ENCODE measurements around the gene ZNF850. TPM values are rescaled to one million over a fixed set of nuclear protein-coding genes. Genes with fewer than 3 reads are reported as not detected.
A peak's percentile ranks its signal among the peaks of the same experiment; 100 is the strongest.
"Not testable (repeated sequence)": the region's sequence is repeated elsewhere in the genome, so short reads cannot be mapped to it uniquely, and the experiment has no call there.

The ZNF850 gene
- total RNA-seq, 2 donors from 2014 or later, result 28.1 to 30.7 TPM

- H3K36me3 ChIP-seq (ENCODE audit: control insufficient read depth, insufficient read depth, low read length), result peaks cover 15% of the 10 kb centered on the region
- Mint-ChIP-seq H3K27ac (no peak overlapping the region), H3K36me3 (ENCODE audit: low read depth) (peaks cover 28% of the 10 kb centered on the region), H3K4me1 (no peaks in the 10 kb centered on the region), H3K4me3 (peak overlapping the region; percentile 75), H3K27me3 (ENCODE audit: insufficient read depth) (peaks cover 6% of the 10 kb centered on the region), H3K9me3 (peaks cover 81% of the 10 kb centered on the region)
- peaks cover 57% of the 10 kb centered on the region for H3K9me3 ChIP-seq (ENCODE audit: control insufficient read depth, low read length)
- no peak for DNase-seq
- no peak overlapping the region for H3K9ac ChIP-seq (ENCODE audit: extremely low read depth, low read length, poor library complexity, severe bottlenecking)
- H3K4me3 ChIP-seq (ENCODE audit: low read length), result peak overlapping the region; percentile 89
- TF ChIP-seq CTCF (conservative IDR thresholded peaks at IDR 0.05), result no peak
- no peaks in the 10 kb centered on the region for H3K27me3 ChIP-seq (ENCODE audit: control insufficient read depth, insufficient read depth, low read length, poor library complexity, severe bottlenecking)
- H3K27ac ChIP-seq (ENCODE audit: low read depth, low read length), result no peak overlapping the region
- no peaks in the 10 kb centered on the region for H3K4me1 ChIP-seq (ENCODE audit: control insufficient read depth, insufficient read depth, low read length)
- WGBS, 2 experiments (ENCODE audit: insufficient coverage in 1 of 2, insufficient read length in 1 of 2), result 95 to 97% methylated on average over 16 to 19 of the region's 19 CpGs
These were observed 24.0 kb upstream of the ZNF850 start for GRCh38 chr19:36796714-36796992.

- 82% methylated on average over 20 to 29 of the region's 34 CpGs for WGBS, 2 experiments (ENCODE audit: insufficient coverage in 1 of 2, insufficient read length in 1 of 2)
- H3K4me1 Mint-ChIP-seq; H3K27ac ChIP-seq (ENCODE audit: low read depth, low read length); H3K27ac Mint-ChIP-seq; H3K36me3 Mint-ChIP-seq (ENCODE audit: low read depth); DNase-seq; H3K27me3 Mint-ChIP-seq (ENCODE audit: insufficient read depth); H3K4me1 ChIP-seq (ENCODE audit: control insufficient read depth, insufficient read depth, low read length); H3K36me3 ChIP-seq (ENCODE audit: control insufficient read depth, insufficient read depth, low read length); H3K9ac ChIP-seq (ENCODE audit: extremely low read depth, low read length, poor library complexity, severe bottlenecking); H3K4me3 ChIP-seq (ENCODE audit: low read length); H3K27me3 ChIP-seq (ENCODE audit: control insufficient read depth, insufficient read depth, low read length, poor library complexity, severe bottlenecking): not testable (repeated sequence)
- Mint-ChIP-seq H3K4me3 (peak overlapping the region; percentile 53), H3K9me3 (peaks cover 72% of the 10 kb centered on the region)
- peaks cover 25% of the 10 kb centered on the region for H3K9me3 ChIP-seq (ENCODE audit: control insufficient read depth, low read length)
- TF ChIP-seq CTCF (conservative IDR thresholded peaks at IDR 0.05), result peak; percentile 40
These were observed 19.0 kb upstream of the ZNF850 start for GRCh38 chr19:36791420-36792141.

GRCh38 chr19:36775768-36776167 lies 3.2 kb upstream of the ZNF850 start:
- no peak overlapping the region for H3K9ac ChIP-seq (ENCODE audit: extremely low read depth, low read length, poor library complexity, severe bottlenecking)
- Mint-ChIP-seq H3K9me3 (peaks cover 53% of the 10 kb centered on the region), H3K27me3 (ENCODE audit: insufficient read depth) (no peaks in the 10 kb centered on the region), H3K4me3 (peak overlapping the region; percentile 17), H3K4me1 (peaks cover 8% of the 10 kb centered on the region), H3K27ac (no peak overlapping the region), H3K36me3 (ENCODE audit: low read depth) (peaks cover 38% of the 10 kb centered on the region)
- H3K27me3 ChIP-seq (ENCODE audit: control insufficient read depth, insufficient read depth, low read length, poor library complexity, severe bottlenecking), result no peaks in the 10 kb centered on the region
- H3K36me3 ChIP-seq (ENCODE audit: control insufficient read depth, insufficient read depth, low read length), result peaks cover 3% of the 10 kb centered on the region
- H3K4me3 ChIP-seq (ENCODE audit: low read length), result no peak overlapping the region
- WGBS, 2 experiments (ENCODE audit: insufficient coverage in 1 of 2, insufficient read length in 1 of 2), result 96 to 97% methylated on average over 17 to 38 of the region's 38 CpGs
- no peak for DNase-seq
- no peak overlapping the region for H3K27ac ChIP-seq (ENCODE audit: low read depth, low read length)
- peaks cover 25% of the 10 kb centered on the region for H3K9me3 ChIP-seq (ENCODE audit: control insufficient read depth, low read length)
- no peaks in the 10 kb centered on the region for H3K4me1 ChIP-seq (ENCODE audit: control insufficient read depth, insufficient read depth, low read length)
- TF ChIP-seq CTCF (conservative IDR thresholded peaks at IDR 0.05), result no peak
